OCI-M2 (cell line): ENCODE results near the gene AP2A2.

ENCODE experiments used
- DNase-seq: peaks from one replicate; lab custom pipeline; 2025; ENCODE audit not compliant: unreplicated experiment; lab: John Stamatoyannopoulos, UW

Gene AP2A2

DNA sequence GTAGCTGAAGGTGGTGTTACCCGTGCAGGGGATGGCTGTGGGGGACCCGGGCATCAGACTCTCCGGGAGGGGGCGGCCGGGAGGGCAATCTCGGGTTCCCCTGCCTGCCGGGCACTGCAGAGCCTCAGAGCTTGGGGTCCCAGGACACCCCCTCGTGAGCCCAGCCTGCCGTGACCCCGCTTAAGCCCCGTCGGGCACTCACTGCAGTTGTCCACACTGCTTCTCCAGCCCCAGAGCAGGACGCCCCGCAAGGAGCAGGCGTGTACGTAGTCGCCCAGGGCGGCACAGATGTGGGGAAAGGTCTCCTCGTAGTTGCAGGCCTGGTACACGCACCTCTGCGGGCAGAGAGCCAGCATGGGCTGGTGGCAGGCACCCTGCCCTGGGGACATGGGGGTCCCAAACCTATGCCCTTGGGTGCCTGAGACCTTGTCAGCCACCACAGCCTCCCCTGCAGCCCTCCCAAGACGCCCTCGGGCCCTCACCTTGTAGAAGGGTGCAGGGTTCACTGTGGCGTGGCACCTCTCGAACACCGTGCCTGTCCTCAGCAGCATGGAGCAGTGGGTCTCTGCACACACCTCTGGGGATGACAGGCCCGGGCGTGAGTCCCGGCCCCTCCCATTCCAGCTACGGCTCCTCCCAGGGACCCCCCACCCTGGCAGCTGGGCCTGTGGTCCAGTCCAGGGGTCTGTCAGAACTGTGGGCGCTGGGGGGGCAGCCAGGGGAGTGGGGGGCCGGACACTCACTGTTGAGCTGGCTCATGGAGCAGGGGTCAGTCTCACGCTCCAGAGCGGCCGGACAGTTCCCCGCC is 102.0 kb downstream of the AP2A2 start:
- no peak for DNase-seq

DNA sequence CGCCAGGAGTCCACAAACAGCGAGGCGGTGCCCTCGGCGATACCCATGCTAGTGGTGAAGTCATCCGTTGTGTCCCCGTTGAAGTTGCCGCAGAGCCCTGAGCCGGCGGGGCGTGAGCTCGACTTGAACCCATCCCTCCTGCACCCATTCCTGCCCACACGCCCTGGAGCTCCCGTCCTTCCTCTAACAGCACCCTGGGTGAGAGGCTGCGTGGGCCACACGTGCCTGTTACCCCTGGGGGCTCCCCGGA is 102.5 kb downstream of the AP2A2 start:
- no peak for DNase-seq

DNA sequence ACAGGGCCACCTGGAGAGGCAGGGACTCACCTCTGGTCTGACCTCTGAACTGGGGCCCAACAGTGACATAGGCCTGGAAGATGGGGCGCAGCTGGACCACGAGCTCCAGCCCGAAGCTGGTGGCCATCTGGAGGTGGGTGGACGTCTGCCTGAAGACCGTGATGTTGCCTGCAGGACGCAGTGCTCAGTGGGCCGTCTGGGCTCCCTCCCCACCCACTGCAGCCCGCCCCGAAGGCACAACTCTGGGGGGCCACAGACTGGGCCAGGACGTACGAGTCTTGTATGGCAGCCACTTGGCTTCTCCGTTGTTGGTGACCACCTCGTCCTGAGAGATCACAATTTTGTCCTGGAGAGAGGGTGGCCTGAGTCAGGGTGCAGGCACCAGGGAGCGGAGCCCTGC is 102.9 kb downstream of the AP2A2 start:
- no peak for DNase-seq

DNA sequence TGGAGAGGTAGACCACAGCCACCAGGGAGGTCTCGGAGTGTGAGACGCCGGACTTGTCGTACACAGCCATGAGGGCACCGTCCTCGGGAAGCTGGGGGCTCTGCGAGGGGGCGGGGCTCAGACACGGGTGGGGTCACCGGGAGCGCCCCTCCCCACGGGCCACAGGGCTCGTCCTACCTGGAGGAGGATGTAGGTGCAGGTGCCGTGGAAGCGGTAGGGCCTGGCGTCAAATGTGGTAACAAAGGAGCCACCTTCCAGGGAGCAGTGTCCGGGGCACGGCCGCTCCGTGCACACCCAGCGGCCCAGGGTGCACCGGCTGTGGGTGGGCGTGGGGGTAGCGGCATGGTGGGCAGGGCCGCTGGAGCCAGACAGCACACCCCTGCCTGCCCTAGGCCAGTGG is 103.4 kb downstream of the AP2A2 start:
- no peak for DNase-seq

DNA sequence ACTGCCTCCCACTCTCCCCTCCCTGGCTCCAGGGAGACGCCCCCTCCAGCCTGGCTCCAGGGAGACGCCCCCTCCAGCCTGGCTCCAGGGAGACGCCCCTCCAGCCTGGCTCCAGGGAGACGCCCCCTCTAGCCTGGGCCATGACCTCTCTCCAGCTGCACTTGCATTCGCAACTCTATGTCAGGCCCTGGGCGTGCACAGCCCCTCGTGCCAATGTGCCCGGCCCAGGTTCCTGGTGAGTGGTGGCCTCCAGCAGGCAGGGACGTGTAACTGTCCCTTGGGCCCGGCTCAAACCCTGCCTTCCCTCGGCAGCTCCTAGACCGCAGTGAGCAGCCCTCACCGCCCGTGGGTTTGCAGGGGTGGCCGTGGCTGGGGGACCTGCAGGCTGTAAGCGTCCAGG is 104.0 kb downstream of the AP2A2 start:
- DNase-seq: no peak

DNA sequence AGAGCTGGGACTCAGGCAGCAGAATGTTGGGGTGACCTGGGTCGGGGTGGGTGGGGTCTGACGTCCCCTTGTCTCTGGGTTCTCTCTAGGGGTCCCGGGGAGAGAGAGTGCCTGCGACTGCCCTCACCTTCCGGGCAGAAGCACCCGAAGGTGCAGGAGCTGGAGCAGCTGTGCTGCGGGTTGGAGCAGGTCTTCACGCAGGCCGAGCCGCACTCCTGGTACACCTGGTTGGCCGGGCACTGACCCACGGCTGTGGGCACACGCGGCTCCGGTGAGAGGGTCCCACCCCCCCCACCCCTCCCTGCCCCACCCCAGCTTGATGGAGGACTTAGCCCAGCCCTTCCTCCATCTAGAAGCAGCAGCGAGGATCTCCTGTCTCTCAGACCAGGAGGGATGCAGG is 104.4 kb downstream of the AP2A2 start:
- DNase-seq: no peak

DNA sequence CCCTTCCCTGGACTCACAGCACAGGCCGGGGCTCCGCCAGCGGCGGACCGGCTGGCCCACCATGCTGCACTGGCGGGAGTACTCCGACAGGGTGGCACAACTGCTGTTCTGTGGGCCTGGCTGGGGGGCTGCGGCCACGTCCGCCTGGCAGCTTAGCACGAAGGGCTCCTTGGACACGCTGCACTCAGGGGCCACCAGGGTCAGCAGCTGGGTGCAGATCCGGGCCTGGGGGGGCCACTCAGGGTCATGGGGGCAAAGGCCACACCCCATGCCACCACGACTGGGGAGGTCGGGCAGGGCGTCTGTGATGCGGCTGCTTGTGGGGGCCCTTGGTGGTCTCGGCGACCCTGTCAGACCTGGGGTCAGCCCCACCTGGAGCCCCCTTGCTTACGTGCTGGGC is 104.9 kb downstream of the AP2A2 start:
- no peak for DNase-seq

DNA sequence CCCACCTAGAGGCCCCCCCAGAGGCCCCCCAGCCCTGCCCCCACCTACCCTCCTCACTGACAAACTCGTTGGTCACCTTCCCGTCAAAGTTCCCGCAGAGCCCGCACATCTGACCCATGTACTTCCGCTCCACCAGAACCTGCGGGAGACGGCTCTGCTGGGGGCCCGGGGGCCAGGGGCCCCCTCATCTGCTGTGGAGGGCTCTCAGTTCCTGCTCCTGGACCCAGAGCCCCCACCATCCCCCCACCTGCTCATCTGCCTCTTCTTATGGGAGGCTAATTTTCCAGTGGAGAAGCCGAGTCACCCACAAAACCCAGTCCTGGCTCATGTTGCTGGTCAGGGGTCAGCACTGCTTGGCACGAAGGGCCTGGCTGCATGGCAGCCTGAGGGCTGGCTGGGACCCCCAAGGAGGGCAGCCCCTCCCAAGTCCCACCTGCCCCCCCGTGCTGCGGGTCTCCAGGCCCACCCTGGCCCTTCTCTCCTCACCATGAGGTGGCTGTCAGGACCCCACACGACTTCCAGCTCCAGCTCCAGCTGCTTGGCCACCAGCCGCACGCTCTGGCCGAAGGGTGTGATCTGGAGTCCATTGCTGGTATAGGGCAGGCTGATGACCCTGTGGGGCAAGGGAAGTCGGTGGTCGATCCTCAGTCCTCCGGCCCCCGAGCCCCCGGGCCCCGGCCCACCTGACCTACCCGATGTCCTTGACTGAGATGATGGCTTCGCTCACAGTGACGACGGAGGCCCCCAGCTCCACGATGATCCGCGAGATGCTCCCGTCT is 105.6 kb downstream of the AP2A2 start:
- DNase-seq: no peak

DNA sequence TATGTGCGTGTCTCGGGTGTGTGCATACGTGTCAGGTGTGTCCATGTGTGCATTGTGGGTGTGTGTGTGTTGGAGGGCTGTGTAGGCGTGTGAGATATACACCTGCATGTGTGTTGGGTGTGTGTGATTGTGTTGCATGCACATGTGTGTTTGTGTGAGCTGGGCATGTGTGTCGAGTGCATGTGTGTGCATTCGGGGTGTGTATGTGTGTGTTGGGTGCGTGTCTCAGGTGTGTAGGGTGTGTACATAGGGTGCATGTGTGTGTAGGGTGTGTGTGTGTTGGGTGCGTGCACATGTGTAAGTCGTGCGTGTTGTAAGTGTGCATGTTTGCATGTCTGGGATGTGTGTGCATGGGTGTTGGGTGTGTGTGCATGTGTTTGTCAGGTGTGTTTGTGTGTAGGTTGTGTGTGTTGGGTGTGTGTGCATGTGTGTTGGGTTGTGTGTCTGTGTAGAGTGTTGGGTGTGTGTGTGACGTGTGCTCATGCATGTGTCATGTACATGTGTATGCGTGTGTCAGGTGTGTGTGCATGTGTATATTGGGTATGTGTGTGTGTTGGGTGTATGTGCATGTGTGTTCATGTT is 106.7 kb downstream of the AP2A2 start:
- DNase-seq: no peak

DNA sequence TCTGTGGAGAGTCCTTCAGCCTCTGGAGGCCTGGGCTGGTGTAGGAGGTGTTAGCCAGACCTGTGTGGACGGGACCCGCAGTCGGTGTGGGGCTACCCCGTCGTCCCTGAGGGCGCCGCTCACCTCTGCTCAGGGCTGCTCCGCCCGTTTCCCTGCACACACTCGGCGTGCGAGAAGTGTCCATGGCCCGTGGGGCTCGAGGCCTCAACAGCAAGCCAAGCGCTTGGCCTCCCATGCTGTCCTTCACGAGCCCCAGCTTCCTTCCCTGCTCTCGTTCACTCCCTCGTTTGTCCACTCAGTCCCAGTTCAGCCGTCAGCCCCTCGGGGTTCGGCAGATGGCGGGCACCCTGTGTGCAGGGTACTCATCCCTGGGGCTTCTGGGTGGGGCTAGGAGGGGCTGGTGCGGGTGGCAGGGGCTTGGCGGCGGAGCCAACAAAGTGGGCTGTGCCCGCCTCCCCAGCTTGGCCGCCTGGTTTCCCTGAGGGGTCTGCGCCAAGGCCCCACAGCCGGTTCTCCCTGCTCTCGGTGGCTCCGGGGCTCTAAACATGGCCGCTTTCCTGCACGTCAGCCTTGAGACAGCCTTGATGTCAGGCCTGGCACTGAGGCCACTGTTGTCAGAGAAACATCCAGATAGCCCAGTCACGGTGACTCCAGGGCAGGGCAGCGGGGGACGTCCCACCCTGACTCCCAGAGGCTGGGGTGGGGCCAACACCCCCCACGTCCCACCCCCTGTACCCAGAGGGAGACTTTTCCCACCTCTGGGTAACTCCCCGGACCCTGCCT is 107.5 kb downstream of the AP2A2 start:
- DNase-seq: no peak

DNA sequence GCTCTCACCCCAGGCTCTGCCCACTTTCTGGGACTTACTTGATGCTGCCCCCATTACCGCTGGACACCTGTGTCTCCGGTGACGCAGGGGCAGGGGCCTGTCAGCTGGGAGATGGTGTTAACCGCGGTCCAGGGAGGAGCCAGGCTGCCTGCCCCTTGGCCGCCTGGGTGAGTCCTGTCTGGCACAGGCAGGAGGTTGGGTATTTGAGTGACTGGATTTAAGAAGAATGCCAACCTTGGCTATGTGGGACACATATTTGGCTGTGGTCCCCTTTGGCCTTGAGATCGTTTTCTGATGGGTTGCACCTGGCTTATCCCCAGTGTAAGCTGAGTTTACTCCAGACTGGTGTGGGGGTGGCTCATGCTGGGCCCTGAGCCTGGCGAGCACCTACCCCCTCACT is 108.3 kb downstream of the AP2A2 start:
- DNase-seq: no peak

DNA sequence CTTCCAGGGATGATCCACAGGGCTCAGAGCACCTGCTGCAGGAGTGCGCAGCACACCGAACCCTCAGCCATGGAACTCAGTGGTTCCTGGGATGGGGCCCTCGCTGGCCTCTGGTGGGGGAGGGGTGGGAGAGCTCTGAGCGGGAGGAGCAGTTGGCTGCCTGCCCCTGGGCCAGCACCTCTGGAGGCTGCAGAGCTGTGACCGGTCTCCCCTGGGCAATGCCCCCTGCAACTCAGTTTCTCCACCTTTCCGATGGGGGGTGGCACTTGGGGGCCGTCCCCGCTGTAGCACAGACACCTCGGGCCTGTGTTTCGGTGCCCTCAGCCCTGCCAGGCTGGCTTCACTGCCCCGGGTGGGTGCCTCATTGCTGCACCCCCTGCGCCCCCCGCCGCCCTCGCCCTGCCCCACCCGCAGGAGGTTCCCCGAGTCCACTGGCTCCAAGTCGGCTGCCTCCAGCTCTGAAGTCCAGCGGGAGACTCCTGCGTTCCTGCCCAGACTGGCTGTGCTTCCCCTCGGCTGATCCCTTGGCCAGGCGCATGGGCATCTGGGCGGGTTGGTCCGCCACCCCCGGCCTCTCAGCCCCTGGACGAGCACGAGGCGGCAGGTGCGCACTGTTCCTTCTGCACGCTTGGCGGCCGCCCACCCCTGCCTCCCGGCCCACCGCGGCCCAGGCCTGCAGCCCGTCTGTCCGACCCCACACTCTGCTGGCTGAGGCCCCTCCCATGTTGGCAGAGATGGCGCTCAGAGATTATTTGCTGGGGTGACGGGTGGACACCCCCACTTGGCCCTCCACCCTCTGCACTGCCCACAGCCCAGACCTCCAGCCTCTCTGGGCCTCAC is 109.0 kb downstream of the AP2A2 start:
- no peak for DNase-seq

DNA sequence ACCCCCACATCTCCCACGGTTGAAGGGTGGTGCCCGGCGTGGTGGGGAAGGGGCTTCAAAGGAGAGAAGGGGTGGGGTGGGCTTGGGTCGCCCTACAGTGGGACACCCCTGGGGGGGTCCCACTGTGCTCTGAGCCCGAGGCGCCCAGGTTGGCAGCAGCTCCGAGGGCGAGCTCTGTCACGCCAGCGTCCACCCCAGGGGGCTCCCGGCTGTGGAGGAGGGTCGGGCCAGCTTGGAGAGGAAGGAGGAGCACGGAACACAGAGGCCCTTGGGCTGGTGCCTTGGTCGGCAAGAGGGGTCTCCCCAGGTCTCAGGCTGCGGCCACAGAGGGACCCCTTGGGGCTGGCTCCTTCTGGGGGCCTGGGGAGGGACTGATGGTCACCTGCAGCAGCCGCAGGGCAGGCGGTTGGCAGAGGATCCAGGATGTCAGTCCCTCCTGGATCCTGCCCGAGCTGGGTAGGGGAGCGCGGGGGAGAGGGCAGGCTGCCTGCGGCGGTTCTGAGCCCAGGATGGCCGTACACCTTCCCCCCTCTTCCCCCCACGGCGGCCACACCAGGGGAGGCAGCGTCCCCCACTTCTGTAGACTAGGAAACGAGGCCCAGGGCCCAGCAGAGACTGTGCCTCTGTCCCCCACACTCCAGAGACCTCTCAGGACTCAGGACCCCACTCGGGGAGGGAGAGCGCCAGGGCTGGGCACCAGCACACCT is 110.1 kb downstream of the AP2A2 start:
- DNase-seq: no peak

DNA sequence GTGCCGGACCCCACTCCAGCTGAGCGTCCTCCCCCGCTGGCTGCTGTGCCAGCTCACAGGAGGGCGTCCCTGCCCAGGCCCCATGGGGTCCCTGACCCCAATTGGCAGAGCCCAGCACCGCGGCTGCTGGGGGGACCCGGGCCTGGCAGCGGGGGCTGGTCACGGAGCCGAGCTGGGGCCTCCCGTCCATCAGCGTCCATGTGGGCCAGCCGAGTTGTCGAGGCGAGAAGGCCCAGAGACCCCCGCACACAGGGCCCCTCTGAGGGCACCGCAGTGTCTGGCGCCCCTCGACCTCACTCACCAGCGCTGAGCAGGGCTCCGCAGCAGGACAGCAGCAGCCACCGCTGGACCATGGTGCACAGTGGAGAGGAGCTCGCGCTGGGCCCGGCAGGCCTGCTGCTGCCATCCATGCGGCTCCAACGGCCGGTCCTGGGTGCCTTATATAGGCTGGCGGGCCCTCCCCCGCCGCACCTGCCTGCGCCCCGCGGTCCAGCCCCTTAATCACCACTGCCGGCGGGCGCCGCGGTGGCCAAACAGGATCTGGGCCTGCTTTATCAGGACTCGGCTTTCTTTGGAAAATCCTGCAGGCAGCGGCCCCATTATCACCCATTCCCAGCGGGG is 110.7 kb downstream of the AP2A2 start, which contains the start of gene MUC6:
Gene MUC6 (minus strand): TSS at position 416 of the 621 bp plus-strand sequence. CDS start 63 bp downstream, at position 353.
- DNase-seq: no peak

DNA sequence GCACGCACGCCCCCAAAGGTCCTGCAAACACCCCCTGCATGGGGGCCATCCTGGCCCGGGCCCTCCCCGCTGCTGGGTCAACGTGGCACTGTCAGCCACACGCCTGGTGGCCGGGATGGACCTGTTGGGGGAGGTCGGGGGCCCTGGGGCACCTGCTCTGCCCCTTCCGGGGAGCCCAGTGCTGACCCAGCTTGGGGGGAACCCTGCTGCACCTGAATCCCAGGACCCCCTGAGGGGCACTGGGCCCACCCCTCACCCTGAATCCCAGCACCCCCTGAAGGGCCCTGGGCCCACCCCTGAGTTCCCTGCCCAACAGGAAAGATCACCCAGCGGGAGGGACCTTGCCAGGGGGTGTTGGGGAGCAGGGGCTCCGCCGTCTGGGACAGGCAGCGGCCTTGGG is 111.3 kb downstream of the AP2A2 start:
- DNase-seq: no peak

DNA sequence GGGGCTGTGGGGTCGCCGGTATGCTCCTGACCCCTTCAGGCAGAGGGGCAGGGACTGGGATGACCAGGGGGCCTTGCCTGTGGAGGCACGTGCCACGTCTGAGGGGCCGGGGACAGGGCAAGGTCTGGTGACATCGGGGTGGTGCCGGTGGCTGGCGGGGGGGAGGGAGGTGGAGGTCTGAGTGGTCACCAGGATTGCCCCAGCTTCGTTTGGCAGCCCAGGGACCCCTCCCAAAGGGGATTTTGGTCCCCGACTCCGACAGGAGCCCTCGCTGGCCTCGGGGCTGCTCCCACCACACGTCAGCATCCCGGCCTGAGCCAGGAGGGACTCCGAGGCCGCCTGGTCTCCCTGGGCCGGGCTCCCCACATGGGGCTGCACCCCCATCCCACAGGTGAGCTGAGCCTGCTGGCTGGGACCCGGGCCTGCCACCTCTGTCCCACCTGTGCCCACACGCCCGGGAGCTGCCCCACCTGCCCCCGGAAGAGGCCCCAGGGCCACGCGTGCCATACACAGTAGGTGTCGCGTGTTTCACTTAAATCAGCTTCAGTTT is 111.9 kb downstream of the AP2A2 start:
- DNase-seq: no peak

DNA sequence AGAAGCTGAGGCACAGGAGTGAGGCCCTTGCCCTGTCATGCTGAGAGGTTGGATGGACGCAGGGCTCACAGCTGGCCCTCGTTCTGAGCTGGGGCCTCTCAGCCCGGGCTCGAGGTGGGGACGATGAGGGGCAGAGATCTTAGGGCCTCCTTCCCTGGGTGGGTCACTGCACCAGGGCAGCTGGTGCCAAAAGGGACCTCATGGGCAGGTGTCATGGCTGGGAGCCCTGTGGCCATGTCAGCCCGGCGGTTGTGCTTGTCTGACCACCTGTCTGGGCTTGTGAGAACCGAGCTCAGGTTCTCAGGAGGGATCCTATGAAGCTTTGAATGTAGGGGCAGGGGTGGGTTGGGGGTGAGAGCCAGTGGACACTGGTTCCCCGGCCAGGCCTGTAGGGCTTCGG is 112.7 kb downstream of the AP2A2 start:
- no peak for DNase-seq

DNA sequence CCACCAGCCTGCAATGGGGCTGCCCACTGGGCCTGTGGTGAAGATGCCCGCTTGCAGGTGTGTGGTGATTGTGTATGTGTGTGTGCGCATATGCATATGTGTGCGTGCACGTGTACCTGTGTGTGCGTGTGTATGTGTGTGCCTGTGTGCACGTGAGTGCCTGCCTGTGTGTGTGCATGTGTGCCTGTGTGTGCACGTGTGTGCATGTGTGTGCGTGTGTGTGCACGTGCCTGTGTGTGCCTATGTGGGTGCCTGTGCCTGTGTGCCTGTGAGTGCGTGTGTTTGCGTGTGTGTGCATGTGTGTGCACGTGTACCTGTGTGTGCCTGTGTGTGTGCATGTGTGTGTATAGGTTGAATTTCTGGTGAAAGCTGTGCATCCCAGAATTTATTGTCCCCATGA is 113.3 kb downstream of the AP2A2 start:
- no peak for DNase-seq
